HG02870 (cell line): ENCODE results near the gene PRRT4.

Source experiments
- ATAC-seq: cut with Tn5 transposase; IDR thresholded peaks from one replicate; pipeline ENCODE4 v1.9.1; 2021; ENCODE audit warnings: mild to moderate bottlenecking, moderate library complexity; ENCODE audit not compliant: unreplicated experiment

PRRT4 gene

GRCh38 chr7:128350708-128351295, 10.7 kb downstream of the PRRT4 start:
- no peak for ATAC-seq

GRCh38 chr7:128349466-128349825, 12.0 kb downstream of the PRRT4 start:
- ATAC-seq = no peak

- no peak for ATAC-seq
Observed at GRCh38 chr7:128347647-128348097, 13.8 kb downstream of the PRRT4 start.

GRCh38 chr7:128344431-128344774, 17.1 kb downstream of the PRRT4 start:
- no peak for ATAC-seq

GRCh38 chr7:128343554-128344430, 17.7 kb downstream of the PRRT4 start, which contains the start of gene RBM28:
RBM28 (minus strand) TSS chr7:128343908; CDS start chr7:128343793, 115 bp downstream.
- ATAC-seq = peak; percentile 95

GRCh38 chr7:128341733-128342132, 19.8 kb downstream of the PRRT4 start:
- no peak for ATAC-seq

- ATAC-seq = no peak
Observed at GRCh38 chr7:128335730-128336129, 25.8 kb downstream of the PRRT4 start.

GRCh38 chr7:128324368-128324680, 37.2 kb downstream of the PRRT4 start:
- ATAC-seq = no peak

GRCh38 chr7:128323459-128324367, 37.8 kb downstream of the PRRT4 start:
- no peak for ATAC-seq

- no peak for ATAC-seq
Observed at GRCh38 chr7:128323040-128323439, 38.5 kb downstream of the PRRT4 start.

- no peak for ATAC-seq
Observed at GRCh38 chr7:128322040-128322643, 39.3 kb downstream of the PRRT4 start.

GRCh38 chr7:128321044-128321422, 40.5 kb downstream of the PRRT4 start:
- ATAC-seq = no peak

- ATAC-seq = no peak
Observed at GRCh38 chr7:128318691-128319090, 42.8 kb downstream of the PRRT4 start.

- no peak for ATAC-seq
Observed at GRCh38 chr7:128311013-128311412, 50.5 kb downstream of the PRRT4 start.

GRCh38 chr7:128310499-128310898, 51.0 kb downstream of the PRRT4 start:
- no peak for ATAC-seq

- no peak for ATAC-seq
Observed at GRCh38 chr7:128309976-128310375, 51.5 kb downstream of the PRRT4 start.

GRCh38 chr7:128309124-128309523, 52.4 kb downstream of the PRRT4 start:
- no peak for ATAC-seq

- ATAC-seq = no peak
Observed at GRCh38 chr7:128307061-128307460, 54.4 kb downstream of the PRRT4 start.

- no peak for ATAC-seq
Observed at GRCh38 chr7:128304212-128304611, 57.3 kb downstream of the PRRT4 start.

- ATAC-seq = no peak
Observed at GRCh38 chr7:128303643-128304042, 57.8 kb downstream of the PRRT4 start.

GRCh38 chr7:128303133-128303532, 58.4 kb downstream of the PRRT4 start:
- no peak for ATAC-seq
